Astrocyte (in vitro differentiated cells and primary cell): ENCODE results near the gene RNF166.

Source experiments
- EZH2 ChIP-seq: IDR thresholded peaks from 2 replicates; pipeline ENCODE4 v1.6.1; 2012; ENCODE audit warnings: mild to moderate bottlenecking, low read length, inconsistent platforms; ENCODE audit not compliant: insufficient read depth
- TF ChIP-seq, protein P1 (sequence below): IDR thresholded peaks from 2 replicates; pipeline ENCODE4 v1.5.1; 2011; ENCODE audit warnings: low read depth, mild to moderate bottlenecking, inconsistent platforms, low read length, moderate library complexity; ENCODE audit not compliant: insufficient read depth

DNA sequence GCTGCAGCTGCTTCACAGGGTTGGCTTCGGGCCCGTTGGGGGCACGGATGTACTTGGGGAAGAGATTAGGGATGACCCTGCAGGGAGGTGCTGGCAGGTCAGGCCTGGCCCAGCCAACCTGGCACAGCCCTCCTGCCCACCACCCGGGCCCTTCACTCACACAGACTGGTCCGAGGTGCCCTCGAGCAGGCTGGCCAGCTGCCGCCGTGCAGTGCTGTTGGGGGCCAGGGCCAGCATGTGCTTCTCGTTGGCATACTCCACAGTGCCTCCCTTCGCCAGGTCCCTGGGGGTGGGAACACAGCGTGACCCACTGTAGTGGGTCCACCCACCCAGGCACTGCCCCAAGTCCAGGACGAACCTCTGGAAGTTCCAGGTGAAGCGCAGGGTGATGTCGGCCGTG, 10.0 kb upstream of the RNF166 start:
- TF ChIP-seq, protein P1, sequence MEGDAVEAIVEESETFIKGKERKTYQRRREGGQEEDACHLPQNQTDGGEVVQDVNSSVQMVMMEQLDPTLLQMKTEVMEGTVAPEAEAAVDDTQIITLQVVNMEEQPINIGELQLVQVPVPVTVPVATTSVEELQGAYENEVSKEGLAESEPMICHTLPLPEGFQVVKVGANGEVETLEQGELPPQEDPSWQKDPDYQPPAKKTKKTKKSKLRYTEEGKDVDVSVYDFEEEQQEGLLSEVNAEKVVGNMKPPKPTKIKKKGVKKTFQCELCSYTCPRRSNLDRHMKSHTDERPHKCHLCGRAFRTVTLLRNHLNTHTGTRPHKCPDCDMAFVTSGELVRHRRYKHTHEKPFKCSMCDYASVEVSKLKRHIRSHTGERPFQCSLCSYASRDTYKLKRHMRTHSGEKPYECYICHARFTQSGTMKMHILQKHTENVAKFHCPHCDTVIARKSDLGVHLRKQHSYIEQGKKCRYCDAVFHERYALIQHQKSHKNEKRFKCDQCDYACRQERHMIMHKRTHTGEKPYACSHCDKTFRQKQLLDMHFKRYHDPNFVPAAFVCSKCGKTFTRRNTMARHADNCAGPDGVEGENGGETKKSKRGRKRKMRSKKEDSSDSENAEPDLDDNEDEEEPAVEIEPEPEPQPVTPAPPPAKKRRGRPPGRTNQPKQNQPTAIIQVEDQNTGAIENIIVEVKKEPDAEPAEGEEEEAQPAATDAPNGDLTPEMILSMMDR: no peak
- no peak for TF ChIP-seq EZH2
